Aorta (tissue), 5 donors: ENCODE data around the gene TRIM62. TPM values are rescaled to one million over a fixed set of nuclear protein-coding genes. Genes with fewer than 3 reads are reported as not detected.

Experiments
- ATAC-seq: fragments of 200-7000 bp; cut with Tn5 transposase; one replicate; pipeline ENCODE4 v1.9.1; 2022; ENCODE audit warnings: moderate library complexity; ENCODE audit not compliant: low FRiP score
- DNase-seq, 2 donors: peaks; one replicate each; pipeline ENCODE4 v3.0.0-alpha.2; 2020
- H3K27ac ChIP-seq, 2 donors: one replicate each; pipeline ENCODE4 v1.5.1; 2013; ENCODE audit warnings: low read length in 2 of 2, mild to moderate bottlenecking in 2 of 2, moderate library complexity in 2 of 2, control low read depth in 1 of 2, inconsistent platforms in 1 of 2, low read depth in 1 of 2
- H3K27me3 ChIP-seq, 2 donors: one replicate each; pipeline ENCODE4 v1.6.1; 2013; ENCODE audit warnings: control low read depth in 1 of 2, low read length in 1 of 2, mild to moderate bottlenecking in 1 of 2, moderate library complexity in 1 of 2; ENCODE audit not compliant: insufficient read depth in 2 of 2, control insufficient read depth in 1 of 2
- H3K36me3 ChIP-seq, 2 donors: one replicate each; pipeline ENCODE4 v1.6.1; 2013; ENCODE audit warnings: control low read depth in 1 of 2, low read length in 1 of 2, mild to moderate bottlenecking in 1 of 2; ENCODE audit not compliant: insufficient read depth in 2 of 2, control insufficient read depth in 1 of 2
- H3K4me1 ChIP-seq, 2 donors: one replicate each; pipeline ENCODE4 v1.6.1; 2013; ENCODE audit warnings: low read length in 2 of 2, control low read depth in 1 of 2, mild to moderate bottlenecking in 1 of 2, moderate library complexity in 1 of 2; ENCODE audit not compliant: insufficient read depth in 2 of 2, control insufficient read depth in 1 of 2
- H3K4me3 ChIP-seq, 2 donors: one replicate each; pipeline ENCODE4 v1.5.1; 2013; ENCODE audit warnings: low read length in 2 of 2, control low read depth in 1 of 2, mild to moderate bottlenecking in 1 of 2
- H3K9me3 ChIP-seq: one replicate; pipeline ENCODE4 v1.6.1; 2013; ENCODE audit warnings: mild to moderate bottlenecking, low read length; ENCODE audit not compliant: control insufficient read depth
- WGBS, 2 donors: extraction: QIAGEN DNeasy Blood & Tissue Kit; methylation state at CpG; one replicate each; pipeline ENCODE4 v1.1.7; 2013; 5-methylcytosine and 5-hydroxymethylcytosine counted together
- intact Hi-C, 2 donors: fragments of 100-400 bp; cut with DNase I; formaldehyde crosslinking; loops; one replicate each; pipeline versions ENCODE4 v1.14.2 to v1.15.0; 2022
- polyA plus RNA-seq, 2 donors: library from polyadenylated mRNA; stranded (reverse); fragments of 200-250 nt; gene quantifications; one replicate each; pipeline ENCODE4 v1.2.3, GENCODE V29; 2013
- total RNA-seq, 2 donors: library from RNA; stranded (reverse); fragmentation: NEBNext Ultra II Directional; extraction: Animal tissue kit (Norgen Biotek cat#: 25700); gene quantifications; one replicate each; pipeline ENCODE4 v1.2.1, GENCODE V29; 2021
- donor health status: healthy with polysubstance abuse.
- donor health status: Bipolar disorder and iron deficiency.
- donor health status: DM: no; HTN: no; CAD: no.
- donor health status: DM: no; HTN: no; CAD: no.
- donor health status: DM: yes; HTN: yes; CAD: no.

TRIM62 gene
- total and polyA plus RNA-seq, 4 donors: 1.0 to 8.0 (median 6.7) TPM

- Histone ChIP-seq H3K4me3 (no peak overlapping the region), H3K27me3 (no peaks in the 10 kb centered on the region), H3K36me3 (no peaks in the 10 kb centered on the region), H3K27ac (no peak overlapping the region), H3K4me1 (peaks cover 0 to 3% of the 10 kb centered on the region in 2 donors), H3K9me3 (no peaks in the 10 kb centered on the region)
- 44 to 76% methylated on average over 4 of the region's 4 CpGs for WGBS, 2 donors
- DNase-seq: no peak
- no peak for ATAC-seq
- intact Hi-C loops: no loop called here
Observed at GRCh38 chr1:33176887-33177286, 5.0 kb downstream of the TRIM62 start.

GRCh38 chr1:33176362-33176850 lies 5.4 kb downstream of the TRIM62 start:
- Histone ChIP-seq H3K27ac (no peak overlapping the region), H3K4me3 (no peak overlapping the region), H3K4me1 (peaks cover 0 to 3% of the 10 kb centered on the region in 2 donors), H3K36me3 (no peaks in the 10 kb centered on the region), H3K9me3 (no peaks in the 10 kb centered on the region), H3K27me3 (no peaks in the 10 kb centered on the region)
- 72 to 73% methylated on average over 11 of the region's 11 CpGs for WGBS, 2 donors
- ATAC-seq: no peak
- intact Hi-C loops: no loop called here
- DNase-seq: no peak

GRCh38 chr1:33175865-33176264 lies 6.0 kb downstream of the TRIM62 start:
- Histone ChIP-seq H3K27ac (no peak overlapping the region), H3K4me3 (no peak overlapping the region), H3K36me3 (no peaks in the 10 kb centered on the region), H3K27me3 (no peaks in the 10 kb centered on the region), H3K9me3 (no peaks in the 10 kb centered on the region), H3K4me1 (peaks cover 0 to 3% of the 10 kb centered on the region in 2 donors)
- ATAC-seq (no peak), DNase-seq (no peak)
- intact Hi-C loops: no loop called here
- 85 to 93% methylated on average over 2 of the region's 2 CpGs for WGBS, 2 donors

- 59 to 60% methylated on average over 4 of the region's 4 CpGs for WGBS, 2 donors
- H3K27ac ChIP-seq: no peak overlapping the region
- H3K36me3 ChIP-seq: no peaks in the 10 kb centered on the region
- no peaks in the 10 kb centered on the region for H3K9me3 ChIP-seq
- DNase-seq (no peak), ATAC-seq (no peak)
- intact Hi-C loops: no loop called here
- H3K27me3 ChIP-seq: no peaks in the 10 kb centered on the region
- H3K4me1 ChIP-seq: no peaks in the 10 kb centered on the region
- H3K4me3 ChIP-seq: no peak overlapping the region
Observed at GRCh38 chr1:33173091-33173490, 8.8 kb downstream of the TRIM62 start.

- Histone ChIP-seq H3K9me3 (no peaks in the 10 kb centered on the region), H3K27me3 (no peaks in the 10 kb centered on the region), H3K4me3 (no peak overlapping the region), H3K36me3 (no peaks in the 10 kb centered on the region), H3K4me1 (no peaks in the 10 kb centered on the region), H3K27ac (no peak overlapping the region)
- no peak for DNase-seq
- WGBS, 2 donors: 69 to 70% methylated on average over 9 of the region's 9 CpGs
- intact Hi-C loops: no loop called here
- ATAC-seq: no peak
Observed at GRCh38 chr1:33171977-33172813, 9.6 kb downstream of the TRIM62 start.

GRCh38 chr1:33170351-33171274 lies 11.2 kb downstream of the TRIM62 start:
- ATAC-seq (no peak), DNase-seq (no peak)
- no peaks in the 10 kb centered on the region for H3K9me3 ChIP-seq
- H3K27ac ChIP-seq: no peak overlapping the region
- no peaks in the 10 kb centered on the region for H3K4me1 ChIP-seq
- H3K36me3 ChIP-seq: no peaks in the 10 kb centered on the region
- H3K27me3 ChIP-seq: no peaks in the 10 kb centered on the region
- H3K4me3 ChIP-seq: no peak overlapping the region
- 88 to 89% methylated on average over 13 of the region's 13 CpGs for WGBS, 2 donors
- intact Hi-C loops: no loop called here

- no peaks in the 10 kb centered on the region for H3K36me3 ChIP-seq
- no peaks in the 10 kb centered on the region for H3K4me1 ChIP-seq
- no peaks in the 10 kb centered on the region for H3K9me3 ChIP-seq
- H3K4me3 ChIP-seq: no peak overlapping the region
- WGBS, 2 donors: 36 to 52% methylated on average over 11 of the region's 11 CpGs
- no peaks in the 10 kb centered on the region for H3K27me3 ChIP-seq
- ATAC-seq: no peak
- DNase-seq: no peak
- no peak overlapping the region for H3K27ac ChIP-seq
- intact Hi-C loops: no loop called here
Observed at GRCh38 chr1:33169290-33170055, 12.4 kb downstream of the TRIM62 start.

- no peak for ATAC-seq
- Histone ChIP-seq H3K27ac (no peak overlapping the region), H3K9me3 (no peaks in the 10 kb centered on the region), H3K4me3 (no peak overlapping the region), H3K4me1 (no peaks in the 10 kb centered on the region), H3K36me3 (no peaks in the 10 kb centered on the region), H3K27me3 (no peaks in the 10 kb centered on the region)
- no peak for DNase-seq
- 64 to 71% methylated on average over 11 of the region's 11 CpGs for WGBS, 2 donors
- intact Hi-C loops: no loop called here
Observed at GRCh38 chr1:33168556-33169289, 13.1 kb downstream of the TRIM62 start.
